Endodermal cell (in vitro differentiated cells): Measurements from ENCODE around the gene WDCP. TPM values are rescaled to one million over a fixed set of nuclear protein-coding genes. Genes with fewer than 3 reads are reported as not detected.

Experiments used
- DNase-seq: peaks from one replicate; pipeline ENCODE4 v3.0.0-alpha.2; 2017
- H3K27ac ChIP-seq: 2 replicates; pipeline ENCODE4 v1.5.1; 2013; ENCODE audit warnings: mild to moderate bottlenecking, low read depth, low read length, moderate library complexity
- H3K27me3 ChIP-seq: 2 replicates; pipeline ENCODE4 v1.6.1; 2013; ENCODE audit warnings: mild to moderate bottlenecking, low read length, moderate library complexity; ENCODE audit not compliant: insufficient read depth, control insufficient read depth, poor library complexity, severe bottlenecking
- H3K36me3 ChIP-seq: 2 replicates; pipeline ENCODE4 v1.7.0; 2013; ENCODE audit warnings: mild to moderate bottlenecking, low read length, moderate library complexity; ENCODE audit not compliant: control insufficient read depth, insufficient read depth
- H3K4me1 ChIP-seq: one replicate; pipeline ENCODE4 v1.7.0; 2013; ENCODE audit warnings: low read length; ENCODE audit not compliant: control insufficient read depth, insufficient read depth
- H3K4me3 ChIP-seq: 2 replicates; pipeline ENCODE4 v1.5.1; 2013; ENCODE audit warnings: mild to moderate bottlenecking, low read length, moderate library complexity
- H3K9ac ChIP-seq: 2 replicates; pipeline ENCODE4 v1.6.1; 2013; ENCODE audit warnings: mild to moderate bottlenecking, low read length, moderate library complexity; ENCODE audit not compliant: poor library complexity, severe bottlenecking; ENCODE audit errors: extremely low read depth
- H3K9me3 ChIP-seq: 2 replicates; pipeline ENCODE4 v1.6.1; 2013; ENCODE audit warnings: mild to moderate bottlenecking, low read length, moderate library complexity; ENCODE audit not compliant: control insufficient read depth
- H3K27ac Mint-ChIP-seq: 2 replicates; pipeline ENCODE4 v1.8.0; 2020; ENCODE audit warnings: mixed read lengths
- H3K27me3 Mint-ChIP-seq: 2 replicates; pipeline ENCODE4 v1.8.0; 2021; ENCODE audit warnings: mild to moderate bottlenecking, mixed read lengths; ENCODE audit not compliant: insufficient read depth
- H3K36me3 Mint-ChIP-seq: 2 replicates; pipeline ENCODE4 v1.8.0; 2020; ENCODE audit warnings: low read depth, mixed read lengths
- H3K4me1 Mint-ChIP-seq: 2 replicates; pipeline ENCODE4 v1.8.0; 2020; ENCODE audit warnings: mixed read lengths
- H3K4me3 Mint-ChIP-seq: 2 replicates; pipeline ENCODE4 v1.8.0; 2020; ENCODE audit warnings: mild to moderate bottlenecking, moderate library complexity, mixed read lengths
- H3K9me3 Mint-ChIP-seq: 2 replicates; pipeline ENCODE4 v1.8.0; 2020; ENCODE audit warnings: mild to moderate bottlenecking, mixed read lengths
- WGBS, 2 experiments: methylation state at CpG; one replicate each; pipeline versions ENCODE4 v1.1.5 to v1.1.7; 2013; ENCODE audit warnings: missing lambda C conversion rate in 2 of 2, mixed read lengths in 1 of 2; ENCODE audit not compliant: insufficient coverage in 1 of 2, insufficient read length in 1 of 2; 5-methylcytosine and 5-hydroxymethylcytosine counted together
- total RNA-seq, 2 donors: library from RNA; stranded (reverse); fragmentation: NEBNext Ultra II Directional in 1 of 2; extraction: Animal tissue kit (Norgen Biotek cat#: 25700) in 1 of 2; gene quantifications; 2 replicates in 1 of 2; 3 replicates in 1 of 2; pipeline ENCODE4 v1.2.1, GENCODE V29; 2021
- TF ChIP-seq, protein P1 (sequence below): fragments of 200-600 bp; sonication (generic); conservative IDR thresholded peaks from 2 replicates; pipeline ENCODE4 v1.5.0; 2021; ENCODE audit warnings: antibody characterized with exemption, mild to moderate bottlenecking

WDCP gene
- total RNA-seq, 2 donors from 2014 or later: 18.2 to 24.1 TPM

DNA sequence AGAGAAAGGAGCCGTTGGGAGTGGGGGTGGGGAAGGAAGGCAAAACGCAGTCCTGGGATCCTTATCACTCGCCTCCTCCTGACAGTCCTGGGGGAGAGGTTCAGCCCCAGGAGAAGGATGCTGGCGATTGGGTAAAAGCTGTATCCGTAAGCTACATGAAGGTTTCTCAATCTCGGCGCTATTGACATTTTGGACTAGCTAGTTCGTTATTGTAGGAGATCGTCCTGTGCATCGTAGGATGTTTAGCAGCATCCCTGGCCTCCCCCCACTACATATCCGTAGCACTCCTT is 38.0 kb upstream of the WDCP start:
- no peak for DNase-seq
- peak overlapping the region; percentile 98 for H3K27ac ChIP-seq

DNA sequence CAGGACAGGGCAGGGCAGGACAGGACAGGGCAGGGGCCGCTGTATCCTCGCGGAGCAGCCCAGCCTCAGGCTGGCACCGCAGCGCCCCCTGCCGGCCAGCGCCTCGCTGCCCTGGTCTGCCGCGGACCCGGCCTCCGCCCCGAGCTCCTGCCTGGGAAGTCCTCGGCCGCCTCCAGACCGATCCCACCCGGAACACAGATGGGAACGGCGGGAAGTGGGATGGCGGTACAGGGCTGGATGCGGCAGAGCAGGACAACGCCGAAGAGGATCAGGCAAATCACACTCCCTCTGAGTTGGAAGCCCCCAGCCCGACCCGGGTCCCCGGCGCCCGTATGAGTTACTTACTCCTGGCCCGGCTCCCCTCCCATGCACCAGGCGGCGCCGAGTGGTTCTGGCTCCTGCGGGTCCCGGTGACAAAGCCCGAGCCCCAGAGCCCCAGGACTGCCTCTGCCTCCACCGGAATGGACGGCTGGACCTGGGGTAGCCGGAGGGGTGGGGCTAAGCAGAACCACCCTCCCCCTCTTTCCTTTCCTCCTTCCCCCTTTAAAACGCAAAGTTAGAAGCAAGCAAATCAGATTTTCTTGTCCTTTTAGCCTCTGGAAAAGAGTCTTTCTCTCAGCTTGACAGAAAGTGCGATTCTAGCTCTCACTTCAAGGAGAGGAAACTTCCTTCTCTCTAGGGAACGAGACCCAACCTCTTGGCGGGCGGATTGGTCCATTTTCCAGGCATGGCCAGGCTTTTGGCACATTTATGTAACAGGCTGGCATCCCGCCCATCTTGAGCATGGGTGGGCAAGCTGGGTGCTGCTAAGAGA is 37.4 kb upstream of the WDCP start, which contains the start of gene TP53I3:
TSS of gene TP53I3 (minus strand) at position 449 of the 814 bp plus-strand sequence. CDS start 508 bp downstream, outside the sequence.
- TF ChIP-seq, protein P1, sequence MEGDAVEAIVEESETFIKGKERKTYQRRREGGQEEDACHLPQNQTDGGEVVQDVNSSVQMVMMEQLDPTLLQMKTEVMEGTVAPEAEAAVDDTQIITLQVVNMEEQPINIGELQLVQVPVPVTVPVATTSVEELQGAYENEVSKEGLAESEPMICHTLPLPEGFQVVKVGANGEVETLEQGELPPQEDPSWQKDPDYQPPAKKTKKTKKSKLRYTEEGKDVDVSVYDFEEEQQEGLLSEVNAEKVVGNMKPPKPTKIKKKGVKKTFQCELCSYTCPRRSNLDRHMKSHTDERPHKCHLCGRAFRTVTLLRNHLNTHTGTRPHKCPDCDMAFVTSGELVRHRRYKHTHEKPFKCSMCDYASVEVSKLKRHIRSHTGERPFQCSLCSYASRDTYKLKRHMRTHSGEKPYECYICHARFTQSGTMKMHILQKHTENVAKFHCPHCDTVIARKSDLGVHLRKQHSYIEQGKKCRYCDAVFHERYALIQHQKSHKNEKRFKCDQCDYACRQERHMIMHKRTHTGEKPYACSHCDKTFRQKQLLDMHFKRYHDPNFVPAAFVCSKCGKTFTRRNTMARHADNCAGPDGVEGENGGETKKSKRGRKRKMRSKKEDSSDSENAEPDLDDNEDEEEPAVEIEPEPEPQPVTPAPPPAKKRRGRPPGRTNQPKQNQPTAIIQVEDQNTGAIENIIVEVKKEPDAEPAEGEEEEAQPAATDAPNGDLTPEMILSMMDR: peak; percentile 99
- H3K27ac Mint-ChIP-seq: peak within 1 kb of the TSS; percentile 96
- Histone ChIP-seq H3K4me1 (no peaks in the 10 kb centered on the region), H3K36me3 (peaks cover 15% of the 10 kb centered on the region), H3K9ac (peak within 1 kb of the TSS; percentile 62), H3K27ac (peak within 1 kb of the TSS; percentile 98), H3K27me3 (no peaks in the 10 kb centered on the region), H3K9me3 (no peaks in the 10 kb centered on the region), H3K4me3 (peak within 1 kb of the TSS; percentile 90)
- H3K9me3 Mint-ChIP-seq: no peaks in the 10 kb centered on the region
- peaks cover 4% of the 10 kb centered on the region for H3K4me1 Mint-ChIP-seq
- H3K27me3 Mint-ChIP-seq: no peaks in the 10 kb centered on the region
- peaks cover 15% of the 10 kb centered on the region for H3K36me3 Mint-ChIP-seq
- H3K4me3 Mint-ChIP-seq: peak within 1 kb of the TSS; percentile 80
- 1 to 10% methylated on average over 15 to 44 of the region's 44 CpGs for WGBS, 2 experiments
- peak; percentile 98 for DNase-seq

More for the DNA sequence above, 38.0 kb upstream of the WDCP start:
- Histone ChIP-seq H3K9ac (peak overlapping the region; percentile 62), H3K4me1 (no peaks in the 10 kb centered on the region), H3K9me3 (no peaks in the 10 kb centered on the region), H3K27me3 (no peaks in the 10 kb centered on the region), H3K4me3 (peak overlapping the region; percentile 90), H3K36me3 (peaks cover 15% of the 10 kb centered on the region)
- no peaks in the 10 kb centered on the region for H3K9me3 Mint-ChIP-seq
- H3K4me1 Mint-ChIP-seq: peaks cover 4% of the 10 kb centered on the region
- TF ChIP-seq, protein P1: no peak
- H3K27me3 Mint-ChIP-seq: no peaks in the 10 kb centered on the region
- 50 to 71% methylated on average over 11 of the region's 11 CpGs for WGBS, 2 experiments
- peak overlapping the region; percentile 80 for H3K4me3 Mint-ChIP-seq
- H3K36me3 Mint-ChIP-seq: peaks cover 13% of the 10 kb centered on the region
- peak overlapping the region; percentile 57 for H3K27ac Mint-ChIP-seq

DNA sequence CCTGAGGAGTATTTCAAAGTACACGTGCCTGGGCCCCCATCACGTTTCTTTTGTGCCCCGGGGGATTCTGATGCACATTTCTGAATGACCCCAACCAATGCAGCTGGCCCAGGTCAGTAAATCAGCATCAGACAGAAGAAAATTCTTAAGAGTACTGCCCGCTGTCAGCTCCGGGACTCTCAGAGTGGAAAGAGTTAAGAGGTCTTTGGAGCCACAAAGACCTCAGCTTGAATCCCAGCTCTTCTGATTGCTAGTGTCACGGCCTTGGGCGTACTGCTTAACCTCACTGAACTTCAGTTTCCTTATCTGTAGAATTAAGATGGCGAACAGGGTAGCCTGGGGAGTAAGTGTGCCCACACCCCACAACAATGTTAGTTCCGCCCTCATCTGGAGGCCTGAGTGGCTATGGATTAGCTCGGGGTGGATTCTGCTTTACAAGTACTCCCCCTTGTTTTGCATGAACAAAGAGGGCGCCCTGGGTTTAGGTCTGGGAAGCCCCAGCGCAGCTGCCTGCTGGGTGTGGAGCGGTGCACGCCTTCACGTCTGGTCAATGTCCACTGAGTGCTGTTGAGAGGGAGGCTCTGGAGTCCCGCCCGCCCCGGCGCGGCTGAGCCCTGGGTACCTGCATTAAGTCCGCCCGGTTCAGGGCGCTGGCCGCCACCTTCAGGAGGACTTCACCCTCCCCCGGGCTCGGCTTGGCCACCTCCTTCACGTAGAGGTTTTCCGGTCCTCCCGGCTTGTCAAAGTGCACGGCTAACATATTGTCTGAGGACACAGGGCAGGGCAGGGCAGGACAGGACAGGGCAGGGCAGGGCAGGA is 36.6 kb upstream of the WDCP start:
- H3K4me1 Mint-ChIP-seq: peaks cover 4% of the 10 kb centered on the region
- peaks cover 17% of the 10 kb centered on the region for H3K36me3 Mint-ChIP-seq
- no peaks in the 10 kb centered on the region for H3K27me3 Mint-ChIP-seq
- peak overlapping the region; percentile 62 for H3K9ac ChIP-seq
- H3K27ac Mint-ChIP-seq: peak overlapping the region; percentile 96
- no peaks in the 10 kb centered on the region for H3K9me3 Mint-ChIP-seq
- no peaks in the 10 kb centered on the region for H3K27me3 ChIP-seq
- peak; percentile 95 for DNase-seq
- 7 to 11% methylated on average over 11 to 30 of the region's 30 CpGs for WGBS, 2 experiments
- H3K4me3 Mint-ChIP-seq: peak overlapping the region; percentile 80
- peak overlapping the region; percentile 90 for H3K4me3 ChIP-seq
- peak overlapping the region; percentile 98 for H3K27ac ChIP-seq
- H3K36me3 ChIP-seq: peaks cover 19% of the 10 kb centered on the region
- TF ChIP-seq, protein P1: no peak
- H3K4me1 ChIP-seq: no peaks in the 10 kb centered on the region
- no peaks in the 10 kb centered on the region for H3K9me3 ChIP-seq
